Measurements from ENCODE around the gene MRPL14. TPM values are rescaled to one million over a fixed set of nuclear protein-coding genes. Genes with fewer than 3 reads are reported as not detected.
A peak's percentile ranks its signal among the peaks of the same experiment; 100 is the strongest.

Gene MRPL14
- total RNA-seq (10 to 100 TPM; 70.8 to 90.2 TPM), polyA plus RNA-seq (100 to 1,000 TPM; 112 to 219 TPM)
- long read RNA-seq, donor 1, transcript MRPL14-201 (3 exons, 959 nt): major isoform, 24 of 54 reads
- long read RNA-seq, donor 1, partial matches to known transcripts: 24 of 54 reads
- long read RNA-seq, donor 1, other reads (novel, unspliced or antisense): 6 of 54 reads
- long read RNA-seq, donor 2, transcript MRPL14-201 (3 exons, 959 nt): major isoform, 16 of 16 reads
- long read RNA-seq, donor 2, partial matches to known transcripts: 0 of 16 reads
- long read RNA-seq, donor 2, other reads (novel, unspliced or antisense): 0 of 16 reads
- long read RNA-seq, donor 3, transcript MRPL14-201 (3 exons, 959 nt): major isoform, 21 of 1,589 reads
- long read RNA-seq, donor 3, partial matches to known transcripts: 875 of 1,589 reads
- long read RNA-seq, donor 3, other reads (novel, unspliced or antisense): 693 of 1,589 reads
- long read RNA-seq, donor 4, transcript MRPL14-201 (3 exons, 959 nt): major isoform, 17 of 17 reads
- long read RNA-seq, donor 4, partial matches to known transcripts: 0 of 17 reads
- long read RNA-seq, donor 4, other reads (novel, unspliced or antisense): 0 of 17 reads
- long read RNA-seq, donor 5, transcript MRPL14-201 (3 exons, 959 nt): major isoform, 35 of 52 reads
- long read RNA-seq, donor 5, partial matches to known transcripts: 17 of 52 reads
- long read RNA-seq, donor 5, other reads (novel, unspliced or antisense): 0 of 52 reads

DNA sequence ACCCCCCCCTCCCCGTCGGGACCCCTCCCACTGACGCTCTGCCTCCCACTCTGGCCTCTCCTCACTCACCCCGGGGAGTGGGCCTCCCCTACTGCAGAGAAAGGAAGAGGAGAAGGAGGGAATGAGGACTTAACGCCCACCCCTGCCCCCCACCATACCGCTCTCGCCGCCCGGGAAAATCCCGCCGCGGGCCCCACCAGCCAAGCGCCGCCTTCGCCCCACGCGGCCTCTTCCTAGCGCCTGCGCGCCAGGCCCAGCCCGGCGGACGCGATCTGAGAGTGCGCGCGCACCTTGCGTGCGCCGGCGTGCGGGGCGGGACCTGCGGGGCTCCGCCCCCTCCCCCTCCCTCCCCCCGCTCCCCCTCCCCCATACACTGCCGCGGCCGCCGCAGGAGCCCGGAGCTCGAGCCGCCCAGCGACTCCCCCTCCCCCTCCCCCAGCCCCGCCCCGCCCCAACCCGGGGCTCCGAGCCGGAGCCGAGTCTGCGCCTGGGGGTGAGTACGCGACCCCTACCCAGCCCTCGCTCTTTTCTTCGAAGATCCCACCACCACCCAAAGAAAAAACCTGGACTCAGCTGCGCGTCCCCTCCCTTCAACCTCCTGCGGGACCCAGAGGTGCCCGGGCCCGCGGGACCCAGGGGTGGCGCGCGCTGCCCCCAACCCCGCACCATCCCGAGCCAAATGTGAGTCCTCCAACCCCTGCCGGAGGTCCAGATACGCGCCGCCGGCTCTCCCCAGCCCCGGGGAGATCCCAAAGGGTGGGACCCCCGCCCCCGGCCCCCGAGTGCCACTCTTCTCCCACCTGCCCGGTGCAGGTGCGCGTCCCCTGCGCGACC lies at the start of gene MRPL14, which contains the start of gene TMEM63B:
Gene MRPL14, minus strand, starts transcription at position 267 of the 834 bp plus-strand sequence. CDS start 10,841 bp downstream, outside the sequence.
Gene TMEM63B, plus strand, starts transcription at position 369 of the 834 bp plus-strand sequence. CDS start 7,031 bp downstream, outside the sequence.
- TF ChIP-seq, protein P1, sequence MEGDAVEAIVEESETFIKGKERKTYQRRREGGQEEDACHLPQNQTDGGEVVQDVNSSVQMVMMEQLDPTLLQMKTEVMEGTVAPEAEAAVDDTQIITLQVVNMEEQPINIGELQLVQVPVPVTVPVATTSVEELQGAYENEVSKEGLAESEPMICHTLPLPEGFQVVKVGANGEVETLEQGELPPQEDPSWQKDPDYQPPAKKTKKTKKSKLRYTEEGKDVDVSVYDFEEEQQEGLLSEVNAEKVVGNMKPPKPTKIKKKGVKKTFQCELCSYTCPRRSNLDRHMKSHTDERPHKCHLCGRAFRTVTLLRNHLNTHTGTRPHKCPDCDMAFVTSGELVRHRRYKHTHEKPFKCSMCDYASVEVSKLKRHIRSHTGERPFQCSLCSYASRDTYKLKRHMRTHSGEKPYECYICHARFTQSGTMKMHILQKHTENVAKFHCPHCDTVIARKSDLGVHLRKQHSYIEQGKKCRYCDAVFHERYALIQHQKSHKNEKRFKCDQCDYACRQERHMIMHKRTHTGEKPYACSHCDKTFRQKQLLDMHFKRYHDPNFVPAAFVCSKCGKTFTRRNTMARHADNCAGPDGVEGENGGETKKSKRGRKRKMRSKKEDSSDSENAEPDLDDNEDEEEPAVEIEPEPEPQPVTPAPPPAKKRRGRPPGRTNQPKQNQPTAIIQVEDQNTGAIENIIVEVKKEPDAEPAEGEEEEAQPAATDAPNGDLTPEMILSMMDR (IDR thresholded peaks at IDR 0.05; ENCODE audit: control extremely low read depth, extremely low read depth): no peak
- peaks cover 5 to 46% (median 15%) of the 10 kb centered on the region in 5 donors for H3K4me1 ChIP-seq (ENCODE audit: control insufficient read depth in 5 of 5, insufficient read depth in 5 of 5, low read length in 5 of 5)
- H3K36me3 ChIP-seq (ENCODE audit: control insufficient read depth in 4 of 4, insufficient read depth in 4 of 4, low read length in 4 of 4): no peaks in the 10 kb centered on the region
- ATAC-seq (ENCODE audit: insufficient read depth, low FRiP score): peak; percentile 90
- peak within 1 kb of the TSS; percentile 81 for H3K4me3 ChIP-seq
- DNase-seq: peak; percentile 93 to 95 (median 93)
- peak within 1 kb of the TSS; percentile 20 to 43 for H3K9ac ChIP-seq (ENCODE audit: insufficient read depth in 1 of 2, low read length in 2 of 2)
- H3K27me3 ChIP-seq (ENCODE audit: control insufficient read depth in 3 of 3, insufficient read depth in 3 of 3, low read length in 2 of 3): no peaks in the 10 kb centered on the region
- WGBS, 2 donors: 0 to 1% methylated on average over 28 to 79 of the region's 80 CpGs
- H3K9me3 ChIP-seq (ENCODE audit: control insufficient read depth in 4 of 4, insufficient read depth in 3 of 4, low read length in 3 of 4): no peaks in the 10 kb centered on the region
- H3K27ac ChIP-seq (ENCODE audit: low read depth in 1 of 2, low read length in 1 of 2): peak within 1 kb of the TSS; percentile 62 to 93

DNA sequence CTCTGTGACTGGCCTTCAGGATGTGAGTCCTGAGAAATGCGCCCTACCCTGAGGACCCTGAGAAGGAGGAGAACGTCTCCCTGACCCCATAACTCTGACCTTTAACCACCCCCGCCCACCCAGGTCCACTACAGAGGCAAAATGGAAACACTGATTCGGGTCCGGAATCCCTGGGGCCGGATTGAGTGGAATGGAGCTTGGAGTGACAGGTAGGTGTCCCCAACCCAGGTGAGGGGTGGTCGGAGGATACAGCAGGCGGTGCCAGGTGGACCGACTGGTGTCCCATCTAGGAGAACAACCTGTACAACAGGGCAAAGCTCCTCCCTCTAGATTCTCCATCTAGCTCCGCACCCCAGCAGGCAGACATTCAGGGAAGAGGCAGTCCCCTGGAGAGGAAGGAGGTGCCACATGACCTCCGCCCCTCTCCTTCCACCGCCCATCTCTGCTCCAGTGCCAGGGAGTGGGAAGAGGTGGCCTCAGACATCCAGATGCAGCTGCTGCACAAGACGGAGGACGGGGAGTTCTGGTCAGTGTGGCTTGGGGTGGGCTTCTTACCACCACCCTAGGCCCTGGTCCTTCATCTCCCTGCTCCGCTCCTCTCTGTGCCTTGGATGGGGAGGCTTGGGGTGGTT lies 49.0 kb upstream of the MRPL14 start:
- TF ChIP-seq, protein P1 (IDR thresholded peaks at IDR 0.05; ENCODE audit: control extremely low read depth, extremely low read depth): no peak
- Histone ChIP-seq H3K27me3 (ENCODE audit: control insufficient read depth in 3 of 3, insufficient read depth in 3 of 3, low read length in 2 of 3) (peaks cover 0 to 3% (median 0%) of the 10 kb centered on the region in 3 donors), H3K36me3 (ENCODE audit: control insufficient read depth in 4 of 4, insufficient read depth in 4 of 4, low read length in 4 of 4) (no peaks in the 10 kb centered on the region), H3K27ac (ENCODE audit: low read depth in 1 of 2, low read length in 1 of 2) (no peak overlapping the region), H3K4me1 (ENCODE audit: control insufficient read depth in 5 of 5, insufficient read depth in 5 of 5, low read length in 5 of 5) (peaks cover 0 to 6% (median 0%) of the 10 kb centered on the region in 5 donors), H3K4me3 (no peak overlapping the region), H3K9ac (ENCODE audit: insufficient read depth in 1 of 2, low read length in 2 of 2) (no peak overlapping the region), H3K9me3 (ENCODE audit: control insufficient read depth in 4 of 4, insufficient read depth in 3 of 4, low read length in 3 of 4) (no peaks in the 10 kb centered on the region)
- ATAC-seq (ENCODE audit: insufficient read depth, low FRiP score) (no peak), DNase-seq (no peak)
- 72 to 82% methylated on average over 15 of the region's 15 CpGs for WGBS, 2 donors

DNA sequence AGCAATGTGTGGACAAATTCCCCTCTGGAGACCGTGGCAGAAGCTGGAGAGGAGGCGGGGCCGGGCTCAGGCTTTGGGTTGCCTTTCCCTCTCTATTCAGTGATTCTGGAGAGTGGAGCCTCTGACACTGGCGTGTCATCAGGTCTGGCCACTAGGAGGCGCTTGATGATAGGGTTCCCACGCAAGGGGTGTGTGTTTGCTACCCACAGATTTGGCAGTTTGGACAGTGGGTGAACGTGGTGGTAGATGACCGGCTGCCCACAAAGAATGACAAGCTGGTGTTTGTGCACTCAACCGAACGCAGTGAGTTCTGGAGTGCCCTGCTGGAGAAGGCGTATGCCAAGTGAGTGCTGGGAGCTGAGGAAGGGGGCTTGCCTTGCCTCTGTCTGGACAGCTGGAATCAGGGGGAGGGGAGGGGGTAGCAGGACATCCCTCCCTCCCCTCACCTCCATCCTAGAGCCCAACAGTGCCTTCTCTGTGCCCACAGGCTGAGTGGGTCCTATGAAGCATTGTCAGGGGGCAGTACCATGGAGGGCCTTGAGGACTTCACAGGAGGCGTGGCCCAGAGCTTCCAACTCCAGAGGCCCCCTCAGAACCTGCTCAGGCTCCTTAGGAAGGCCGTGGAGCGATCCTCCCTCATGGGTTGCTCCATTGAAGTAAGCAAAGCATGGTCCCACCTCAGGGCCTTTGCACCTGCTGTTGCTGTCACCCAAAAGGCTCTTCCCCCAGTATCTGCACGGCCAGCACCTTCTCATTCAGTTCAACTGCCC lies 45.7 kb upstream of the MRPL14 start:
- H3K9me3 ChIP-seq (ENCODE audit: control insufficient read depth in 4 of 4, insufficient read depth in 3 of 4, low read length in 3 of 4): no peaks in the 10 kb centered on the region
- TF ChIP-seq, protein P1 (IDR thresholded peaks at IDR 0.05; ENCODE audit: control extremely low read depth, extremely low read depth): peak; percentile 85
- WGBS, 2 donors: 27 to 28% methylated on average over 15 of the region's 15 CpGs
- peaks cover 0 to 6% (median 0%) of the 10 kb centered on the region in 5 donors for H3K4me1 ChIP-seq (ENCODE audit: control insufficient read depth in 5 of 5, insufficient read depth in 5 of 5, low read length in 5 of 5)
- no peaks in the 10 kb centered on the region for H3K36me3 ChIP-seq (ENCODE audit: control insufficient read depth in 4 of 4, insufficient read depth in 4 of 4, low read length in 4 of 4)
- peak; percentile 83 to 84 (median 84) for DNase-seq
- no peak overlapping the region for H3K27ac ChIP-seq (ENCODE audit: low read depth in 1 of 2, low read length in 1 of 2)
- no peak overlapping the region for H3K9ac ChIP-seq (ENCODE audit: insufficient read depth in 1 of 2, low read length in 2 of 2)
- H3K27me3 ChIP-seq (ENCODE audit: control insufficient read depth in 3 of 3, insufficient read depth in 3 of 3, low read length in 2 of 3): peaks cover 0 to 3% (median 0%) of the 10 kb centered on the region in 3 donors
- H3K4me3 ChIP-seq: no peak overlapping the region
- peak; percentile 90 for ATAC-seq (ENCODE audit: insufficient read depth, low FRiP score)

All from lung (tissue), 16 donors.